Hepatocyte (in vitro differentiated cells): ENCODE results near the gene A3GALT2. TPM values are rescaled to one million over a fixed set of nuclear protein-coding genes. Genes with fewer than 3 reads are reported as not detected.

ENCODE experiments used
- DNase-seq: peaks from one replicate; pipeline ENCODE4 v3.0.0-alpha.2; 2016; ENCODE audit warnings: low spot score
- H2AFZ ChIP-seq: fragments of 200-600 bp; sonication (generic); 2 replicates; pipeline ENCODE4 v1.6.0; 2016; ENCODE audit warnings: antibody characterized with exemption, mild to moderate bottlenecking
- H3K27ac ChIP-seq: fragments of 200-600 bp; sonication (generic); 2 replicates; pipeline ENCODE4 v1.5.1; 2016; ENCODE audit warnings: mild to moderate bottlenecking
- H3K27me3 ChIP-seq: fragments of 200-600 bp; sonication (generic); 2 replicates; pipeline ENCODE4 v1.6.1; 2016
- H3K36me3 ChIP-seq: fragments of 200-600 bp; sonication (generic); replicated peaks from 2 replicates; pipeline ENCODE4 v1.5.1; 2016; ENCODE audit warnings: low read depth; ENCODE audit not compliant: insufficient read depth
- H3K4me1 ChIP-seq: fragments of 200-600 bp; sonication (generic); 2 replicates; pipeline ENCODE4 v1.5.1; 2016; ENCODE audit warnings: mild to moderate bottlenecking, moderate library complexity; ENCODE audit not compliant: insufficient read depth
- H3K4me2 ChIP-seq: fragments of 200-600 bp; sonication (generic); 2 replicates; pipeline ENCODE4 v1.6.0; 2016
- H3K4me3 ChIP-seq: fragments of 200-600 bp; sonication (generic); 2 replicates; pipeline ENCODE4 v1.5.1; 2016; ENCODE audit warnings: mild to moderate bottlenecking
- H3K79me2 ChIP-seq: fragments of 200-600 bp; sonication (generic); 2 replicates; pipeline ENCODE4 v1.6.0; 2017; ENCODE audit warnings: mild to moderate bottlenecking
- H3K9me2 ChIP-seq: fragments of 200-600 bp; sonication (generic); replicated peaks from 2 replicates; pipeline ENCODE4 v1.6.0; 2017; ENCODE audit warnings: mild to moderate bottlenecking; ENCODE audit not compliant: insufficient read depth
- H3K9me3 ChIP-seq: fragments of 200-600 bp; sonication (generic); 2 replicates; pipeline ENCODE4 v1.5.1; 2016; ENCODE audit warnings: low read depth, mild to moderate bottlenecking
- H4K20me1 ChIP-seq: fragments of 200-600 bp; sonication (generic); 2 replicates; pipeline ENCODE4 v1.6.0; 2016; ENCODE audit warnings: mild to moderate bottlenecking; ENCODE audit not compliant: insufficient read depth, poor library complexity, severe bottlenecking
- EZH2 ChIP-seq: fragments of 200-600 bp; sonication (generic); IDR thresholded peaks from 2 replicates; pipeline ENCODE4 v1.6.1; 2016; ENCODE audit warnings: antibody characterized with exemption, mild to moderate bottlenecking, borderline replicate concordance
- EZH2phosphoT487 ChIP-seq: fragments of 200-600 bp; sonication (generic); IDR thresholded peaks from one replicate; pipeline ENCODE4 v1.6.1; 2018; ENCODE audit warnings: antibody characterized with exemption, mild to moderate bottlenecking, low read depth, moderate library complexity; ENCODE audit not compliant: unreplicated experiment, severe bottlenecking
- WGBS: methylation state at CpG from one replicate; pipeline ENCODE4 v1.1.6; 2016; ENCODE audit warnings: low lambda C conversion rate; ENCODE audit errors: missing lambda C conversion rate; 5-methylcytosine and 5-hydroxymethylcytosine counted together
- polyA plus RNA-seq: library from polyadenylated mRNA; unstranded; fragments of >200 nt; fragmentation: Nextera tagmentation; extraction: Ambion mirVana; gene quantifications from 2 replicates; pipeline ENCODE4 v1.2.1, GENCODE V29; 2016
- total RNA-seq: library from RNA; depleted of rRNA; stranded (reverse); fragments of >200 nt; gene quantifications from 2 replicates; pipeline ENCODE4 v1.2.3, GENCODE V29; 2014
- TF ChIP-seq, protein P1 (sequence below): fragments of 200-600 bp; sonication (generic); IDR thresholded peaks from 2 replicates; pipeline ENCODE4 v1.5.1; 2016; ENCODE audit warnings: antibody characterized with exemption, mild to moderate bottlenecking; ENCODE audit not compliant: poor library complexity

Gene A3GALT2
- total and polyA plus RNA-seq, 2 experiments from 2014 or later = not detected

DNA sequence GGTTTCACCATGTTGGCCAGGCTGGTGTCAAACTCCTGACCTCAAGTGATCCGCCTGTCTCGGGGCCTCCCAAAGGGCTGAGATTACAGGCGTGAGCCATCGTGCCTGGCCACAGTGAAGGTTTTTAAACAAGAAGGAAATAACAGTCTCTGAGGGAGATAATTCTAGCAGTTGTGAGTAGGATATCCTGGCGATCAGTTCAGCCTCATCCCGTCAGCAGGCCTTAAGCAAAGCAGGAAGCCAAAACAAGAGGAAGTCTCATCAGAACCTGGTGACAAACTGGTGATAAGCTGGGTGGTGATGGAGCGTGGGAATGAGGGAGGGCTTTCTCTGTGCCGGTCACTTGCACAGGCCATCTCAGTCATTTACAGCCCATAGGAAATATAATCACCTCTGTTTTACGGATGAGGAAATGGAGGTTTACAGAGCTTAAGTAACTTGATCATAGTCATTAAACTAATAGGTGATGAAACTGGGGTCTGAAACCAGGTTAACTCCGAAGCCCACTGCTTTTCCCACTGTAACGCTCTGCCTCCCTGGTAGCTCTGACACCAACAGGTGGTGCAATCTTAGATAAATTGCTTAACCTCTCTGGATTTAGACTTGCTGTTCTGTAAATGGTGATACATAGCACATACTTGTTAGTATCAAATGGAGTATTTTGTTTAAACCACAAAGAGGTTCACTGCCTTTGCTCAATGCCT, 40.8 kb upstream of the A3GALT2 start:
- Histone ChIP-seq H3K4me2 (no peak overlapping the region), H3K4me1 (peaks cover 47% of the 10 kb centered on the region), H2AFZ (no peak overlapping the region), H4K20me1 (no peaks in the 10 kb centered on the region), H3K27ac (peak overlapping the region; percentile 48), H3K9me3 (no peaks in the 10 kb centered on the region), H3K79me2 (peaks cover 2% of the 10 kb centered on the region), H3K9me2 (no peaks in the 10 kb centered on the region), H3K27me3 (no peaks in the 10 kb centered on the region), H3K36me3 (no peaks in the 10 kb centered on the region), H3K4me3 (no peak overlapping the region)
- DNase-seq = no peak
- 51% methylated on average over 11 of the region's 11 CpGs for WGBS
- TF ChIP-seq EZH2 = no peak
- no peak for TF ChIP-seq EZH2phosphoT487
- TF ChIP-seq, protein P1, sequence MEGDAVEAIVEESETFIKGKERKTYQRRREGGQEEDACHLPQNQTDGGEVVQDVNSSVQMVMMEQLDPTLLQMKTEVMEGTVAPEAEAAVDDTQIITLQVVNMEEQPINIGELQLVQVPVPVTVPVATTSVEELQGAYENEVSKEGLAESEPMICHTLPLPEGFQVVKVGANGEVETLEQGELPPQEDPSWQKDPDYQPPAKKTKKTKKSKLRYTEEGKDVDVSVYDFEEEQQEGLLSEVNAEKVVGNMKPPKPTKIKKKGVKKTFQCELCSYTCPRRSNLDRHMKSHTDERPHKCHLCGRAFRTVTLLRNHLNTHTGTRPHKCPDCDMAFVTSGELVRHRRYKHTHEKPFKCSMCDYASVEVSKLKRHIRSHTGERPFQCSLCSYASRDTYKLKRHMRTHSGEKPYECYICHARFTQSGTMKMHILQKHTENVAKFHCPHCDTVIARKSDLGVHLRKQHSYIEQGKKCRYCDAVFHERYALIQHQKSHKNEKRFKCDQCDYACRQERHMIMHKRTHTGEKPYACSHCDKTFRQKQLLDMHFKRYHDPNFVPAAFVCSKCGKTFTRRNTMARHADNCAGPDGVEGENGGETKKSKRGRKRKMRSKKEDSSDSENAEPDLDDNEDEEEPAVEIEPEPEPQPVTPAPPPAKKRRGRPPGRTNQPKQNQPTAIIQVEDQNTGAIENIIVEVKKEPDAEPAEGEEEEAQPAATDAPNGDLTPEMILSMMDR = no peak

DNA sequence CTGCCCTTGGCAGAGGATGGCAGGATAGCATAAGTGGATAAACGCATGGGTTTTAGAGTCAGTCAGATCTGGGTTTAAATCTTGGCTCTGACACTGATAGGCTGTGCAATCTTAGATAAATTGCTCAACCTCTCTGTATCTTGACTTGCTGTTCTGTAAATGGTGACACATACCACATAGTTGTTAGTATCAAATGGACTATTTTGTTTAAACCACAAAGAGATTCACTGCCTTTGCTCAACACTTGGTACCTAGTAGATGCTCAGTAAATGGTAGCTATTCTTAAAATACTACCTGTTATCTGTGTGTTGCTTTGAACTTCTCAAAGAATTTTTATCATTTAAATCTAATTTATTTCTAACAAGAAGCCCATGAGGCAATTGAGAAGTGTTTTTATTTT, 39.5 kb upstream of the A3GALT2 start:
- 76% methylated on average over 1 of the region's 1 CpG for WGBS
- no peaks in the 10 kb centered on the region for H3K9me2 ChIP-seq
- H3K27ac ChIP-seq = no peak overlapping the region
- TF ChIP-seq, protein P1 = no peak
- TF ChIP-seq EZH2phosphoT487 (no peak), EZH2 (no peak)
- H3K4me3 ChIP-seq = no peak overlapping the region
- H4K20me1 ChIP-seq = no peaks in the 10 kb centered on the region
- peaks cover 2% of the 10 kb centered on the region for H3K79me2 ChIP-seq
- H2AFZ ChIP-seq = no peak overlapping the region
- H3K27me3 ChIP-seq = no peaks in the 10 kb centered on the region
- peaks cover 38% of the 10 kb centered on the region for H3K4me1 ChIP-seq
- H3K4me2 ChIP-seq = no peak overlapping the region
- no peak for DNase-seq
- no peaks in the 10 kb centered on the region for H3K9me3 ChIP-seq
- no peaks in the 10 kb centered on the region for H3K36me3 ChIP-seq

DNA sequence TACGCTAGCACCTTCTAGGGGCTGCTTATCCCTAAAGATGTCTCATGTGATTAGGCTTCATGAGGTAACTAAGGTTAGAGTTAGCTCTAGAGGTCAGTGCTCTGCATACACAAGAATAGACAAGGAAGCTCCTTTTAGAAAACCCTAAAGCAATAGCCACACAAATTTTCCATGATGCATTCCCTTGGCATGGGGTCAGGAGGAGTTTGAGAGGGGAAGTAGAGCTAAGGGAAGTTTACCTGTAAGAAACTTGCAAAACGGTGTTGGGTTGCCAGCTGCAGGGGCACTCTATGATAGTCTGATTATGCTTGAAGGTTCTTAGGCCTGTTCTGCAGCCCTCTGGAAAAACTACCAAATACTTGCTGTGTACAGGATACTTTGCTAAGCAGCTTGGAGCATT, 39.0 kb upstream of the A3GALT2 start:
- Histone ChIP-seq H3K79me2 (peaks cover 2% of the 10 kb centered on the region), H2AFZ (no peak overlapping the region), H3K27me3 (no peaks in the 10 kb centered on the region), H3K36me3 (no peaks in the 10 kb centered on the region), H3K9me3 (no peaks in the 10 kb centered on the region), H3K4me3 (no peak overlapping the region), H3K4me1 (peaks cover 34% of the 10 kb centered on the region), H3K27ac (no peak overlapping the region), H3K4me2 (no peak overlapping the region), H3K9me2 (no peaks in the 10 kb centered on the region), H4K20me1 (no peaks in the 10 kb centered on the region)
- TF ChIP-seq, protein P1 = no peak
- TF ChIP-seq EZH2phosphoT487 (no peak), EZH2 (no peak)
- 95% methylated on average over 2 of the region's 2 CpGs for WGBS
- no peak for DNase-seq
